ENCODE results near the gene FHAD1.

- no peak for TF ChIP-seq CTCF (IDR thresholded peaks at IDR 0.05)
- no peak for TF ChIP-seq POLR2A (IDR thresholded peaks at IDR 0.05)
Observed at GRCh38 chr1:15357612-15358207, 110.7 kb downstream of the FHAD1 start.

Measured in prostate gland (tissue), 2 donors.